Testis (tissue), 5 donors: ENCODE data around the gene ZNF678. TPM values are rescaled to one million over a fixed set of nuclear protein-coding genes. Genes with fewer than 3 reads are reported as not detected.
A peak's percentile ranks its signal among the peaks of the same experiment; 100 is the strongest.

Source experiments
- DNase-seq: peaks from one replicate; pipeline ENCODE4 v3.0.0-alpha.2; 2019
- H3K27ac ChIP-seq, 2 donors: fragments of 200-600 bp; sonication (generic); one replicate each; pipeline ENCODE4 v1.5.1; 2019
- H3K27me3 ChIP-seq: fragments of 200-600 bp; sonication (generic); one replicate; pipeline ENCODE4 v1.5.1; 2019
- H3K36me3 ChIP-seq: fragments of 200-600 bp; sonication (generic); one replicate; pipeline ENCODE4 v1.5.1; 2017; ENCODE audit warnings: low read depth; ENCODE audit errors: missing control alignments
- H3K4me1 ChIP-seq: fragments of 200-600 bp; sonication (generic); one replicate; pipeline ENCODE4 v1.5.1; 2019
- H3K4me3 ChIP-seq, 2 donors: fragments of 200-600 bp; sonication (generic); one replicate each; pipeline ENCODE4 v1.5.1; 2017 to 2019
- H3K9me3 ChIP-seq: fragments of 200-600 bp; sonication (generic); one replicate; pipeline ENCODE4 v1.5.1; 2017
- POLR2A ChIP-seq: fragments of 450-650 bp; IDR thresholded peaks from one replicate; pipeline ENCODE4 v1.6.1; 2017; ENCODE audit warnings: antibody characterized with exemption, mild to moderate bottlenecking, moderate library complexity
- WGBS, 2 donors: methylation state at CpG; one replicate each; pipeline ENCODE4 v1.1.5; 2018; 5-methylcytosine and 5-hydroxymethylcytosine counted together
- intact Hi-C: fragments of 100-400 bp; cut with DNase I; formaldehyde crosslinking; loops from one replicate; pipeline ENCODE4 v1.15.1; 2023; ENCODE audit warnings: low total_unique reads
- long read RNA-seq, 2 donors: transcript quantifications; one replicate each; lab custom pipeline, GENCODE V29; 2026
- polyA plus RNA-seq: library from polyadenylated mRNA; stranded (reverse); fragments of 350-450 nt; fragmentation: Illumina TruSeq; extraction: RNeasy Lipid Tissue Mini Kit (QIAGEN cat#74804); gene quantifications from one replicate; pipeline ENCODE4 v1.2.3, GENCODE V29; 2014; ENCODE audit warnings: low read depth, low replicate concordance; ENCODE audit not compliant: insufficient read depth
- total RNA-seq, 2 donors: library from RNA; depleted of rRNA; stranded (reverse); fragments of >200 nt; gene quantifications; one replicate each; pipeline ENCODE4 v1.2.3, GENCODE V29; 2016
- TF ChIP-seq, protein P1 (sequence below), 3 experiments: fragments of 450-650 bp in 2 of 3; fragments of 200-600 bp in 1 of 3; sonication (generic) in 1 of 3; IDR thresholded peaks; one replicate each; pipeline ENCODE4 v1.5.1; 2016 to 2019; ENCODE audit warnings: antibody characterized with exemption in 3 of 3, mild to moderate bottlenecking in 2 of 3, moderate library complexity in 1 of 3

Gene ZNF678
- total RNA-seq (10 to 100 TPM; 12.8 to 18.6 TPM), polyA plus RNA-seq (3.2 TPM)
- long read RNA-seq, donor 1, full-length matches to known transcripts = 3 of 3 reads
- long read RNA-seq, donor 1, partial matches to known transcripts = 0 of 3 reads
- long read RNA-seq, donor 1, other reads (novel, unspliced or antisense) = 0 of 3 reads
- long read RNA-seq, donor 2, full-length matches to known transcripts = 2 of 2 reads
- long read RNA-seq, donor 2, partial matches to known transcripts = 0 of 2 reads
- long read RNA-seq, donor 2, other reads (novel, unspliced or antisense) = 0 of 2 reads

DNA sequence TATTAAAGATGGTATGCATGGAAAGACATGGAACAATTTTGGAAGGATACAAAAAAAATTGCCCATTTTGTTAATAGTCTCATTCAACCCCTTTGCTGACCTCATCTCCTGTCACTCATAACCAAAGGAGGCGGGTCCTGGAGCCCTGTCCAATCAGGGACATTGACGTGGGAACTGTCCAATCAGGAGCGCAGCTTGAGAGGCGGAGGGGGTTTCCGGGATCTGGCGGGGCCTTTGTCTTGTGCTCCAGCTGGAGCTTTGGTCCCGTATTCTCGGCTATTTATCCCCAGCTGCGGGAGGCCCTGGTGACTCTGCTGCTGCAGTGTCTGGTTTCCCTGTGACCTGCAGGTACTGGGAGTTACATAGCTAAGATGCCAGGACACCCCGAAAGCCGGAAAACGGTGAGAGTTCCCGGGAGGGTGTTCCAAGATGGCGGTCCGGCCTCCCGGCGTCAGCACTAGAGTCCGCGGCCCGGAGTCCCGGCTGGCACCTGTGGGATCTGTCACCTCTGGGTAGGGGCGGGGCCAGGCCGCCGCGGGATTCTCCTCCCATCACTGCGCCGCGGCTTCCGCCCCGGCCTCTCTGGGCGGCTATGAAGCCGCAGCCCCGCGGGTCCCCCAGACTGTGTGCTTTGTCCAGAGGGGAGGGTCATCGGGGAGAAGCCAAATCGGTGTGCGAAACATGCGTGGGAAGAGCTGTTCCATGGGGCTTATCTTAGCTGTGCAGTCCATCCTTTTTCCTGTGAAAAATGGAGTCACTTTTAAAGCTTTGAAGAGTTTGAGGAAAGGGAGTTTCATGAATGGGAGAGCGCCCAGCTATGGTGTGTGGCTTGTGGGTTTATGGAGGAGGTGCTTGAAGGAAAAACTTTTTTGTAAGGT lies at the start of gene ZNF678:
ZNF678 (plus strand) TSS at position 233 of the 878 bp plus-strand sequence. CDS start 87,436 bp downstream, outside the sequence.
- Histone ChIP-seq H3K9me3 (no peaks in the 10 kb centered on the region), H3K27ac (peak within 1 kb of the TSS; percentile 80 to 85), H3K27me3 (no peaks in the 10 kb centered on the region), H3K4me1 (peaks cover 6% of the 10 kb centered on the region), H3K36me3 (no peaks in the 10 kb centered on the region), H3K4me3 (peak within 1 kb of the TSS; percentile 71 to 76)
- intact Hi-C loops = no loop called here
- TF ChIP-seq POLR2A = no peak
- TF ChIP-seq, protein P1, sequence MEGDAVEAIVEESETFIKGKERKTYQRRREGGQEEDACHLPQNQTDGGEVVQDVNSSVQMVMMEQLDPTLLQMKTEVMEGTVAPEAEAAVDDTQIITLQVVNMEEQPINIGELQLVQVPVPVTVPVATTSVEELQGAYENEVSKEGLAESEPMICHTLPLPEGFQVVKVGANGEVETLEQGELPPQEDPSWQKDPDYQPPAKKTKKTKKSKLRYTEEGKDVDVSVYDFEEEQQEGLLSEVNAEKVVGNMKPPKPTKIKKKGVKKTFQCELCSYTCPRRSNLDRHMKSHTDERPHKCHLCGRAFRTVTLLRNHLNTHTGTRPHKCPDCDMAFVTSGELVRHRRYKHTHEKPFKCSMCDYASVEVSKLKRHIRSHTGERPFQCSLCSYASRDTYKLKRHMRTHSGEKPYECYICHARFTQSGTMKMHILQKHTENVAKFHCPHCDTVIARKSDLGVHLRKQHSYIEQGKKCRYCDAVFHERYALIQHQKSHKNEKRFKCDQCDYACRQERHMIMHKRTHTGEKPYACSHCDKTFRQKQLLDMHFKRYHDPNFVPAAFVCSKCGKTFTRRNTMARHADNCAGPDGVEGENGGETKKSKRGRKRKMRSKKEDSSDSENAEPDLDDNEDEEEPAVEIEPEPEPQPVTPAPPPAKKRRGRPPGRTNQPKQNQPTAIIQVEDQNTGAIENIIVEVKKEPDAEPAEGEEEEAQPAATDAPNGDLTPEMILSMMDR (IDR thresholded peaks at IDR 0.05) = no peak
- WGBS, 2 donors = 0 to 2% methylated on average over 13 to 39 of the region's 39 CpGs
- peak; percentile 98 for DNase-seq

DNA sequence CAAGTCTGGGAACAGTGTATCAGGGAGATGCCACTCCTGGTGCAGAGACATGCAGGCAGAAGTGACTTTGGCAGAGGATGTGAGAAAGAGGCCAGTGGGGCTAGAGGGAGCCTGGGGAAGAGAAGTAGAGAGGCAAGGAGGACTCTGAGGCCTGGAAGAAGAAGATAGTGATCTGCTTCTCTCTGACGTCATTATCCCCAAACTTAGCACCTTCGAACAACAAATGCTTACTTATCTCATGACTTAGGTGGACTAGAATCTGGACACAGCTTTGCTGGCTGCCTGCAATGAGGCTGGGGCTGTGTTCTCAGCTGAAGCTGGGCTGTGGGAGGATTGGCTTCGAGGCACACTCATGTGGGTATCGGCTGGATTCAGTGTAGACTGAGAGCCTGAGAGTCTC lies 44.5 kb upstream of the ZNF678 start:
- Histone ChIP-seq H3K27ac (no peak overlapping the region), H3K4me3 (no peak overlapping the region), H3K9me3 (no peaks in the 10 kb centered on the region), H3K36me3 (no peaks in the 10 kb centered on the region), H3K27me3 (no peaks in the 10 kb centered on the region), H3K4me1 (no peaks in the 10 kb centered on the region)
- TF ChIP-seq POLR2A = no peak
- TF ChIP-seq, protein P1 (IDR thresholded peaks at IDR 0.05) = no peak
- intact Hi-C loops = no loop called here
- no peak for DNase-seq
- WGBS, 2 donors = 70 to 75% methylated on average over 4 of the region's 4 CpGs

DNA sequence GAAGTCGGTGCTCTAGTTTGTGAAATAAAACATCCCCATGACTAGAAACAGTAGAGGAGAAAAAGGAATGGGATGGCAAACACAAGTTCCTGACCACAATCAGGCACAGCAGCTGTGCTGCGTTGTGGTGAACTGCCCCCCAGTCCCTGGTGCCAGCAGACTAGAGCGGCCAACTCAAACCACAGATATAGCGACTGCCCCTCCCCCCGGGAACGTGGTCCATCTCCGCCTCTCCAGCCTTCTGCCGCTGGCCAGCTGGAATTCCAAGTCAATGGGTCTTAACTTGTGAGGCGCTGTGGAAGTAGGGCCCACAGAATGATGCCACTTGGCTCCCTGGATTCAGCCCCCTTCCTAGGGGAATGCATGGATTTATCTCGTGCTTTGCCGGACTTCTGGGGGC lies 41.6 kb upstream of the ZNF678 start:
- H3K4me1 ChIP-seq = no peaks in the 10 kb centered on the region
- H3K27me3 ChIP-seq = no peaks in the 10 kb centered on the region
- H3K27ac ChIP-seq = no peak overlapping the region
- intact Hi-C loops = no loop called here
- DNase-seq = no peak
- WGBS, 2 donors = 57 to 58% methylated on average over 11 of the region's 11 CpGs
- no peaks in the 10 kb centered on the region for H3K9me3 ChIP-seq
- H3K36me3 ChIP-seq = no peaks in the 10 kb centered on the region
- TF ChIP-seq, protein P1 (IDR thresholded peaks at IDR 0.05) = no peak
- TF ChIP-seq POLR2A = no peak
- no peak overlapping the region for H3K4me3 ChIP-seq

DNA sequence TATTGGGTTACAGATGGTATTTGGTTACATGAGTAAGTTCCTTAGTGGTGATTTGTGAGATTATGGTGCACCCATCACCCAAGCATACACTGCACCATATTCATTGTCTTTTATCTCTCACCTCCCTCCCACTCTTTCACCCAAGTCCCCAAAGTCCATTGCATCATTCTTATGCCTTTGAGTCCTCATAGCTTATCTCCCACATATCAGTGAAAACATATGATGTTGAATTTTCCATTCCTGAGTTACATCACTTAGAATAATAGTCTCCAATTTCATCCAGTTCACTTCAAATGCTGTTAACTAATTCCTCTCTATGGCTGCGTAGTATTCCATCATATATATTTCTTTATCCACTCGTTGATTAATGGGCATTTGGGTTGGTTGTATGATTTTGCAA lies 36.8 kb upstream of the ZNF678 start:
- TF ChIP-seq, protein P1 (IDR thresholded peaks at IDR 0.05) = no peak
- TF ChIP-seq POLR2A = no peak
- no peak overlapping the region for H3K4me3 ChIP-seq
- WGBS, 2 donors = 88 to 93% methylated on average over 2 of the region's 2 CpGs
- no peak for DNase-seq
- intact Hi-C loops = no loop called here
- no peak overlapping the region for H3K27ac ChIP-seq
- H3K4me1 ChIP-seq = no peaks in the 10 kb centered on the region
- no peaks in the 10 kb centered on the region for H3K36me3 ChIP-seq
- no peaks in the 10 kb centered on the region for H3K9me3 ChIP-seq
- no peaks in the 10 kb centered on the region for H3K27me3 ChIP-seq
